ENCODE data around the gene BICD1.

The BICD1 gene

GRCh38 chr12:32418903-32419519, 312.4 kb downstream of the BICD1 start:
- DNase-seq, result no peak

- DNase-seq, result no peak
Observed at GRCh38 chr12:32419520-32419960, 312.9 kb downstream of the BICD1 start.

- no peak for DNase-seq
Observed at GRCh38 chr12:32420356-32420755, 313.7 kb downstream of the BICD1 start.

GRCh38 chr12:32423559-32423958, 316.9 kb downstream of the BICD1 start:
- DNase-seq, result no peak

- DNase-seq, result no peak
Observed at GRCh38 chr12:32431025-32431424, 324.4 kb downstream of the BICD1 start.

All from NCI-H1092 treated with DMSO at 0.1 percent for 48 hours (cell line).